Keratinocyte (primary cell): ENCODE results near the gene ENDOD1. TPM values are rescaled to one million over a fixed set of nuclear protein-coding genes. Genes with fewer than 3 reads are reported as not detected.

ENCODE experiments used
- DNase-seq: peaks from one replicate; pipeline ENCODE4 v3.0.0-alpha.2; 2011; ENCODE audit warnings: low read depth, missing footprints, low spot score
- FAIRE-seq: peaks from 2 replicates; lab custom pipeline; 2011; peaks lifted over from hg19 to GRCh38; lab: Jason Lieb, UNC
- H2AFZ ChIP-seq: 2 replicates; pipeline ENCODE4 v1.6.0; 2012; ENCODE audit warnings: low read length, control low read depth, inconsistent platforms; ENCODE audit not compliant: control insufficient read depth
- H3K27ac ChIP-seq: 2 replicates; pipeline ENCODE4 v1.5.1; 2011; ENCODE audit warnings: low read length; ENCODE audit not compliant: control insufficient read depth, insufficient read depth
- H3K27me3 ChIP-seq: 3 replicates; pipeline ENCODE4 v1.6.0; 2011; ENCODE audit warnings: low read length; ENCODE audit not compliant: control insufficient read depth, insufficient read depth; ENCODE audit errors: extremely low read depth
- H3K36me3 ChIP-seq, 2 experiments: 2 replicates in 1 of 2; 3 replicates in 1 of 2; pipeline ENCODE4 v1.5.1; 2011; ENCODE audit warnings: low read length in 2 of 2, mild to moderate bottlenecking in 1 of 2; ENCODE audit not compliant: control insufficient read depth in 2 of 2, insufficient read depth in 2 of 2; ENCODE audit errors: extremely low read depth in 1 of 2
- H3K4me1 ChIP-seq: 3 replicates; pipeline ENCODE4 v1.5.1; 2011; ENCODE audit warnings: low read length; ENCODE audit not compliant: control insufficient read depth, insufficient read depth; ENCODE audit errors: extremely low read depth
- H3K4me2 ChIP-seq: 3 replicates; pipeline ENCODE4 v1.6.0; 2011; ENCODE audit warnings: low read depth, low read length; ENCODE audit not compliant: control insufficient read depth, insufficient read depth; ENCODE audit errors: extremely low read depth
- H3K4me3 ChIP-seq, 3 experiments: fragments of 200-600 bp in 1 of 3; sonication (generic) in 1 of 3; 2 replicates in 2 of 3; 3 replicates in 1 of 3; pipeline ENCODE4 v1.5.1; 2011 to 2016; ENCODE audit warnings: low read length in 3 of 3, mild to moderate bottlenecking in 3 of 3, control low read depth in 2 of 3, inconsistent platforms in 1 of 3, low read depth in 1 of 3, mixed read lengths in 1 of 3, mixed run types in 1 of 3, moderate library complexity in 1 of 3; ENCODE audit not compliant: control insufficient read depth in 2 of 3, insufficient read depth in 2 of 3; ENCODE audit errors: extremely low read depth in 1 of 3
- H3K79me2 ChIP-seq: 2 replicates; pipeline ENCODE4 v1.6.0; 2012; ENCODE audit warnings: low read length; ENCODE audit not compliant: control insufficient read depth, insufficient read depth
- H3K9ac ChIP-seq: 3 replicates; pipeline ENCODE4 v1.6.0; 2011; ENCODE audit warnings: low read length; ENCODE audit not compliant: control insufficient read depth, insufficient read depth; ENCODE audit errors: extremely low read depth
- H3K9me1 ChIP-seq: 3 replicates; pipeline ENCODE4 v1.6.0; 2011; ENCODE audit warnings: low read length; ENCODE audit not compliant: control insufficient read depth, insufficient read depth; ENCODE audit errors: extremely low read depth
- H3K9me3 ChIP-seq: 2 replicates; pipeline ENCODE4 v1.5.1; 2012; ENCODE audit warnings: low read depth, low read length; ENCODE audit not compliant: control insufficient read depth
- H4K20me1 ChIP-seq: 3 replicates; pipeline ENCODE4 v1.6.0; 2011; ENCODE audit warnings: low read length; ENCODE audit not compliant: control insufficient read depth, insufficient read depth; ENCODE audit errors: extremely low read depth
- CTCF ChIP-seq, 3 experiments: IDR thresholded peaks in 1 of 3; conservative IDR thresholded peaks in 1 of 3; optimal IDR thresholded peaks in 1 of 3; 2 replicates in 2 of 3; 3 replicates in 1 of 3; pipeline versions ENCODE3 to v1.5.1; 2011; ENCODE audit warnings: low read length in 3 of 3, mild to moderate bottlenecking in 3 of 3, moderate library complexity in 2 of 3, control low read depth in 1 of 3, inconsistent platforms in 1 of 3; ENCODE audit not compliant: insufficient read depth in 2 of 3; ENCODE audit errors: extremely low read depth in 1 of 3
- EZH2 ChIP-seq: IDR thresholded peaks from one replicate; pipeline ENCODE4 v1.6.1; 2012; ENCODE audit warnings: inconsistent platforms, mild to moderate bottlenecking, low read length, moderate library complexity
- dilution Hi-C: fragments of 300-500 bp; cut with MboI; formaldehyde crosslinking; loops from one replicate; pipeline ENCODE4 v1.7.0; 2020; ENCODE audit warnings: low sequenced_read_pairs; ENCODE audit not compliant: extremely low pct_ligation_motif_present
- polyA plus RNA-seq, 5 experiments: library from polyadenylated mRNA; depleted of rRNA in 3 of 5; stranded (reverse) in 3 of 5; stranded (forward) in 1 of 5; unstranded in 1 of 5; fragments of >200 nt; gene quantifications; 1 replicate in 1 of 5; 2 replicates in 3 of 5; 3 replicates in 1 of 5; pipeline versions ENCODE4 v1.2.1 to v1.2.3, GENCODE V29; 2011 to 2012; ENCODE audit warnings: missing spikeins in 2 of 5, low read depth in 1 of 5, low replicate concordance in 1 of 5

ENDOD1 gene
- polyA plus RNA-seq, 1 donor (not counting 4 experiments of a cell fraction or from before 2014, with no cell fraction given): 27.2 TPM

GRCh38 chr11:95142431-95142830, 52.8 kb downstream of the ENDOD1 start:
- Histone ChIP-seq H3K9me3 (no peaks in the 10 kb centered on the region), H3K4me3 (no peak overlapping the region), H3K9ac (no peak overlapping the region), H3K4me2 (no peak overlapping the region), H3K9me1 (peaks cover 3% of the 10 kb centered on the region), H2AFZ (no peak overlapping the region), H3K79me2 (no peaks in the 10 kb centered on the region), H3K4me1 (peaks cover 15% of the 10 kb centered on the region), H3K27me3 (no peaks in the 10 kb centered on the region), H4K20me1 (no peaks in the 10 kb centered on the region), H3K36me3 (no peaks in the 10 kb centered on the region), H3K27ac (no peak overlapping the region)
- DNase-seq: no peak
- FAIRE-seq: no peak
- dilution Hi-C loops: no loop called here
- no peak for TF ChIP-seq CTCF (optimal IDR thresholded peaks at IDR 0.05 in 1 of 3, IDR thresholded peaks at IDR 0.05 in 1 of 3, conservative IDR thresholded peaks at IDR 0.05 in 1 of 3; ENCODE audit: extremely low read depth in 1 of 3, insufficient read depth in 2 of 3, low read length in 3 of 3)
- TF ChIP-seq EZH2: no peak

DNA sequence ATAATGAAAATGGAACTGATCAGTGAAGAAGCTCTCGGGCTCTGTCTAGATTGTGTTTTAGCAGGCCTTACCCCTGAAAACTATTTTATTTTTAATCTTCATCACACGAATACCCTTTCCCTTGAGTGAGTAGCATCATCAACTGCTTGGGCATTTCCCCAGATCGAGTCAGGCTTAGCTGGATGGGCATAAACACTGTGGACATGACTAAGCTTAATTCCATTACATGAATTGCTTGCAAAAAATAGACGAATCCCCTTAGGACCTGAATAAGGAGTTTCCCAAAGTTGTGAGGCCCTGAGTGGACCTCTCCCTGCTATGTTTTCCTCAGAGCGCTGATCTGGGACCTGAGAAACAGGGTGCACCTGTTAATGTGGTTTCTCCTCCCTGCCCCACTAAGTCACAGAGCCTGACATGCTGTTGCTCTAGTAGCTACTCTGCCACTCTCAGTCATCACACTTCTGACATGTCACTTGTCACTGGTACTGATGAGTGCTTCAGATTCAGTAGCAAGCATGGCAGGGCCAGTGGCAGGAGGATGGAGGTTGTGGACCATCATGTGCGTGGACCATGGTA, 53.5 kb downstream of the ENDOD1 start:
- FAIRE-seq: no peak
- Histone ChIP-seq H3K27me3 (no peaks in the 10 kb centered on the region), H2AFZ (no peak overlapping the region), H4K20me1 (no peaks in the 10 kb centered on the region), H3K4me1 (peaks cover 23% of the 10 kb centered on the region), H3K9me1 (peaks cover 2% of the 10 kb centered on the region), H3K36me3 (no peaks in the 10 kb centered on the region), H3K9ac (no peak overlapping the region), H3K4me2 (no peak overlapping the region), H3K27ac (no peak overlapping the region), H3K79me2 (no peaks in the 10 kb centered on the region), H3K9me3 (no peaks in the 10 kb centered on the region), H3K4me3 (no peak overlapping the region)
- DNase-seq: no peak
- dilution Hi-C loops: no loop called here
- no peak for TF ChIP-seq CTCF (optimal IDR thresholded peaks at IDR 0.05 in 1 of 3, IDR thresholded peaks at IDR 0.05 in 1 of 3, conservative IDR thresholded peaks at IDR 0.05 in 1 of 3; ENCODE audit: extremely low read depth in 1 of 3, insufficient read depth in 2 of 3, low read length in 3 of 3)
- TF ChIP-seq EZH2: no peak
